SW480 (cell line): ENCODE results near the gene NR5A2.

Experiments used
- DNase-seq: peaks from one replicate; pipeline ENCODE4 v3.0.0-alpha.2; 2016; ENCODE audit warnings: low spot score

The NR5A2 gene

DNA sequence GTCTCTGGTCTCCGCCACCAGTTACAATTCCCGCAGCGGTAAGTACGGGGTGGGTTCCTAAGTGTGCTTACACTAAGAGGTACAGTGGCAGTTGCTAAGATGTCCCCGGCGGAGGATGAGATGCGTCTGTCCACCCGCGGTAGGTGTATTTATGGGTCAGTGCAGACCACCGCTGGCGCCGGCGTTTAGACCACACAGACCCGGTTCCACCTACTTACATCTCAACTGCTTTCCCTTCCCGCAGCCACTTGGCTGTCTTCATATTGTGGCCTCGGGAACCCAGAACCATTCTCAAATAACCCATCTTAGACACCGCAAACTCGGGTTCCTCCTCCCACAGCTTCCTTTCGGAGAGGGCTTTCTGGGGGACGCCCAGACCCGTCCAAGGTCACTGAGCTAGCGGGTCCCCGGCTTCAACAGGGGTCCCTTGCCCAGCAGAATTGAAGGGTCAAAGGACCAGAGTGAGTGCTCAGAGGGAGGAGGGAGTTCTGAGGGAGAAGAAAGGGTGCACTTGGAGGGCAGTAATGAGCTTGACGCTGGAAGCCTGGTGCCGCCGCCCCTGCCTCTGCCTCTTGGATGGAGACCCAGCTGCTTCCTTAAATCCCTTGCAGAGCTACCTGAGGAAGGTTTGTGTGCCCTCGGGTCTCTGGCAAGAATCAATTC, 8.6 kb downstream of the NR5A2 start:
- DNase-seq = no peak

DNA sequence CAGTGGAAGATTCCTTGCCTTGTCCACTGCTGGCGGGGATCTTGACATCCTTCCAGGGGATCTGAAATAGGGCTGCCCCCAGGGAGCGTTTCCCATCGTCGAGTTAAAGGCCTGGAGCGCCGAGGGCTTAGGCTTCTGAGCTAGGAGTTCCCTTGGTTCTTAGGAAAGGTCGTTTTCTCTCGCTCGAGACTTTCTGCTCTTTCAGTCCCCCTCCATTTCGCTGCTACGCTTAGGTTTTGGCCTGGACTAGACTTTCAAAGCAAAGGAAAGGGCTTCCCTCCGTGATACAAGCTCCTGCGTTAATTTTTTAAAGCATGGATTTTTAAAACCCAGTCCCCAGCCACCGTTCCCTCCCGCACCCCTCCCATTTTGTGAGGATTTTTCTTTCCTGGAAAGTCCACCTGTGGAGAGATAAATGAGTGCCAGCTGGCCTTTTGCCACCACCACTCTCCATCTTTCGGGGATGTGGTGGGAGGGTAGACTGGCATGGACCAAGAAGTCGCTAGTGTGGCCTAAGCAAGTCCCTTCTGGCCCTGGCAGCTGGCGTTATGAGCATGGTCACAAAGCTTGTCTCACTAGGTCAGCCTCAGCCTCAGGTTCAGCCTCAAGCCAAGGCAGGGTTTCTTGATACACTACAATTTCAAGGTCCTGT, 9.2 kb downstream of the NR5A2 start:
- DNase-seq = no peak

DNA sequence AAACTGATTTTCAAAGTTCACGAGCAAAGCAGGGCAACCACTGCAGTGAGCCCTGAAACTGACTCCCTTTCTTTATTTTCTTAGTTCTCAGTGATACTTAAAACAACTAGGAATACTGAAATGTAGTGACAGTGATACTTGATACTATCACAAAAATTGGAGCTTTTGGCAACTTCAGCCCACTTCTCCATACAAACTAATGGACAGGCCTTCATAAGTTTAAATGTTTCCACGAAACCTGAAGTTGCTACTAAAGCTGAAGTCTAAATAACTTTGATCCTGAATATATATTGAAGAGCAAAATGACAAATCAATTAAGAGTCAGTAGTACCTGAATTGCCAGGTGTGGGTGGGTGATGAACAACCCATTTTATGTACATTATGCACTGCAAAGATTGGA, 10.0 kb downstream of the NR5A2 start:
- DNase-seq = no peak

DNA sequence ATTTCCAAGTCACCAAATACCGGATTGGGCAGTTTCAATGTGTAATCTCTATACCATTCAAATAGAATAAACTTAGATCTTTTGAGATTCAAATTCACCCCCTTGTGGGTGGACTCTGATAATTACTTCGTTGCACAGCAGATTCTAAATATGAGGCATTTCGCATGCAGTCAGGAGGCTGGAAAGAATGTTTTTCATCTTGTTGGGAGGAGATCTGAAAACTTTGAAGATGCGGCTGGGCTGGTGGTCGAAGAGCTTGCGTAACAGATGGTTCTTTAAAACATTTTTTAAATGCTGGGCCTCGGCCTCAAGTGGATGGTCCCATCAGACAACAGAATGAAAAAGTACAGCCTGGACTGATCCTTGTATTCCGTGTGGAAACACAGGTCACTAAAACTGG, 10.4 kb downstream of the NR5A2 start:
- DNase-seq = no peak

DNA sequence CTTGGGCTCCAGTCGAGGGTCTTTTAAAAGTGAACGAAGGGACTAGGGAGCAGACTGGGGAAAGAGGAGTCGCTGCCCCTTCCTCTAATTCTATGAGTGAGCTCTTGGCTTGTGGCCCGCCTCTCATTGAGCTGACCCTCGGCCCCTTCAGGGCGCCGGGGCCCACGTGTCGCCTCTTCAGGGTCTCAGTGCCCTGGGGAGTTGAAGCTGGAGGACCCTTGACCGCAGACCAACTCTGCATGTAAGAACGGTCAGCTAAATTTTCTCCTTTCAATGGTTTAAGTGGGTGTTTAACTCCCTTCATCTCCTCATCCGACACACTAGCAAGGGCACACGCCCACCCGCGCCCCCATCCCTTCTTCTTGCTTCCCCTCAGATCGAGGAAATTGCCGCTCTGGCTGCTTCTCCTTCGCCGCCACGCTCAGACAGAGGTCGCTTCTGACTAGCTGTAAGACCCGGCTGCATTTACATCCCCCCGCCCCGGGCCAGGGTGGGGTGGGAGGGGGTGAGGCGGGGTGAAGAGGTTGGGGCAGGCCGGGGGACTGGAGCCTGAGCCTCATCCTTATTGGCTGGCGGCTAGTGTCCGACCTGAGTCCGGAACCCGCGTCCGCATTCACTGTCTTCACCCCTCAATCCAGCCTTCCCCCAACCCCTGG, 10.9 kb downstream of the NR5A2 start:
- no peak for DNase-seq

DNA sequence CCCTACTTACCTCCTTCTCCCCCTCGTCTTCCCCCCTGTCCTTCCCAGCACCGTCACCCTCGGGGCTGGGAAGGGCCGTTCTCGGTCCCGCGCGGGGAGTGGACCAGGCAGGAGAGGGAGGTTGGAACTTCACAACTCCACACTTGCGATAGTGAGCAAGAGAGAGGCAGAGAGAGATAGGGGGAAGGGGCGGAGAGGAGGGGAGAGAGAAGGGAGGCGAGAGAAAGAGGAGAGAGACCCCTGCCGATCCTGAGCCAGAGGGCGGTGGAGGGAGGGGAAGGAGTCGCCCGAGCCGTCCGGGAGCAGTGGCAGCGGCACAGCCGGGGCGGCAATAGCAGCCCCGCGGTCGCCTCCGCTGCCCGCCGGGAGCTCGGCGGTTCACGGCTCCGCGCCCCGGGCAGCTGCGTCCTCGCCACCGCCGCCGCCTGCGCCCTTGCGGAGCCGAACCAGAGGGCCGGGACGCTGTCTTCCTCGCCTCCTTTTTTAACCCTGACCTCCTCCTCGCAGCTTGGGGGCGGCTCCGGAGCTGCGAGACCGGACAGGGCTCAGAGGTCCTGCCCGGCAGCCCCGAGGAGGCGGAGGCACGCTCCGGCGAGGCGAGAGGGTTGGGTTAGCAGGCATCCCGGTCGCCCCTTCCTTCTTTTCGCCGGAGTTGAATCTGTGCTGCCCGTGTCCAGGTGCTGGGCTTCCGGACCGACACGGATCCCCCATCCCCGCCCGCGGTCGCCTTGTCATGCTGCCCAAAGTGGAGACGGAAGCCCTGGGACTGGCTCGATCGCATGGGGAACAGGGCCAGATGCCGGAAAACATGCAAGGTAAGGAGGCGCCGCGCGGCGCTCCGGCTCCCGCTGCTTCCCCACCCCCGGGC, 11.7 kb downstream of the NR5A2 start:
- DNase-seq = peak; percentile 41

DNA sequence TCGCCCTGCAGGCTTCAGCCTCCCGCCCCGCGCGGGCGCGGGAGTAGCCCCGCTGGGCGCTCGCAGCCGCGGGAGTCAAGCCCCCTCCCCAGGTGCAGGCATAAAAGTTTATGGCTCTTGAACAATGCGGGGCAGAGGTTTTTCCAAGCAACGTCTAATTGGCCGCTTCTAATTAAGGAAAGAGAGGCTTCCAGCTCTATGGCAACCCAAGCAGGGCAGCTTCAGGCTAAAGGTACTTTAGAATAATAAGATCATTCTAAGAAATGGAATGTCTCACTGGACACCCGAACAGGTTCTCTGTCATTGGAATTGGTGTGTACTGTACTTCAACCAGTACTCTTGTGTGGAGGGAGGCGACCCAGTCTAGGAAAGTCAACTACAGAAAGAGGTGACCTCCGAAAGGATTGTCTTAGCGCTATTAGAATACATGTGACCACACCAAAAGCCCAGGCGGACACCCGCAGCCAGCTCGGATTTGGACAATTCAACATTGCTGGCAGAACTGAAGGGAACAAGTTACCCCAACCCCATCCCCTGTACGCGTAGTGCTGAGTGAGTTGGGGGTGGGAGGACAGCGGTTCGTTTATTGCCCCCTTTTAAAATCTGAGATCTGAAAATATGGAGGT, 12.5 kb downstream of the NR5A2 start:
- DNase-seq = peak; percentile 18

DNA sequence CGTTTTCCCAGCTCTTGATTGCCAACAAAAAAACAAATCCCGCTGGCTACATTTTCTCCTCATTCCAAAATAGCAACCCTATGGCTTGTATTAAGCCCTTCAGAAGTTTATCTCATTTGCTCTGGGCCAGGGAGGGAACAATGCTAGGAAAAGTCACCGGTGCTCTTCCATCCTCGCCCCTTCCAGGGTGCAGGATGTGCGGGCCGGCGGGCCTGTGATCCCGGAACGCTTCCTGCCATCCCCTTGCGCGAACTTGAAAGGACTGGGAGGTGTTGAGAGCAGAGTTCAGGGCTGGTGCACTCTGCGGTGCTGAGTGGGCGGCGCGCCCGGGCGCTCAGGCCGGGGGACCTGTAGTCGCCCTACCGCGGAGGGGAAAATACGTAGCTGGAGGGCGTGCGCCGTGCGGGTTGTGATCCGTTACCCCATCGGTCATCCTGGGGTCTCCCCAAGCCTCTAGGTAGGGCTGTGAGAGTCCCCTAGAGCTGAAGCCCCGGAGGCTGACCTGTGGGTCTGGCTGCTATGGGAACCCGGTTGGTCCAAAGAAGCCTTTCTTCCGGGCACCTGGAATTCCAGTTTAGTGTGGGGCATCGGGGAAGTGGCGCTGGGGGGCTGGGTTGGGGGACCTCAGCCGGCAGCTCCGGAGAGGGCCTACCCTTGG, 13.1 kb downstream of the NR5A2 start:
- peak; percentile 59 for DNase-seq

DNA sequence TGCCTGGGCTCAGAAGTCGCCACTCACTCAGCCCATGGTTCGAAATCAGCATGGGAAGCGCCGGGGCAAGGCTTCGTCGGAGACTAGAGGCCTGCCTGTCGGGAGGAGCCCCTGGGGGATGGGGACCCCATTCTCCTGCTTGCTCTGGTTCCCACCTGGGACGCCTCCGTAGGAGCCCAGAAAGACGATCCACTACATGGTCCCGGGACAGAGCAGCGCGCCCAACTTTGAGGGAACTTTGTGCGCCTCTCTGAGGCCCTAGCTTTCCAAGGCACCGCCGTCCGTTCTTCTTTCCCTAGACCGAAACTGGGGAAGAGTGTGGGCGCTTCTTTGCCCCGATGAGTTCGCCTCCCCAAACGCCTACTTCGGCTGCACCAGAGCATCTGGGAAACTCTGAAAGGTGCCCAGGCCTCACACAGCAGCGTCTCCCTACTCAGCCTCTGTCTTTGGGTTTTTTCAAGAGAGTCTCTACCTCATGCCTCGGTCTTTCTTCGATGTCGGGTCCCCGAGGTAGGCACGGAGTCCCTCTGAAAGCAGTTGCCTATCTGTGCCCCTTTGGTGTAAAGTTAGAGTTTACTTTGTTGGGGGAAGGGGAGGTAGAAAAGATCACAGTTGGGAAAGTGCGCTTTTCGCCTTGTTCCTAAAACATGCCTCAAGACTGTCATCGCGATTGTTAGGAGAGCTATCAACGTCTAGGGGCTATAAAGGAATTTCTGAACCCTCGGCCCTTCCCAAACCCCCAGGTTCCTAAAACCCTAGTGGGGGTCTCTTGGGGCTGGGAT, 14.0 kb downstream of the NR5A2 start:
- DNase-seq = no peak

DNA sequence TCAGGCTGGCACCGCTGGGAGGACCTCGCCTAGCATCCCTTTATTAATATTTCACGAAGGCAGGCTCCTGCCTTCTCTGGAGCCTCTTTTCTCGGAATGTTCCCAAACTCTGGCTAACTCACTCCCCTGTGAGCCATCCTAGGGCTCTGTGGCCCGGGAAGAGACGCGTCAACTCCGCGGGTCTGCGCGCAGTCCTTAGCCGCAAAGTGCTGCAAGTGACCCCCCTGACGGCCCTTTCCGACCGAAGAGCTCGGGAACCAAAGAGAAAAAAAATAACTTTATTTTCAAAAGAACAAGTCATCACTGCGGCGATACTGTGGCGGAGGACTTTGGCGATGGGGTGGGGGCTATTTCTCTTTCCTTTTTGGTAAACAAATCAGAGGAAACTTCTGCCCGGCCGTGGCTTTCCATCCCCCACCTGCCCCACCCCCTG, 14.6 kb downstream of the NR5A2 start:
- no peak for DNase-seq

DNA sequence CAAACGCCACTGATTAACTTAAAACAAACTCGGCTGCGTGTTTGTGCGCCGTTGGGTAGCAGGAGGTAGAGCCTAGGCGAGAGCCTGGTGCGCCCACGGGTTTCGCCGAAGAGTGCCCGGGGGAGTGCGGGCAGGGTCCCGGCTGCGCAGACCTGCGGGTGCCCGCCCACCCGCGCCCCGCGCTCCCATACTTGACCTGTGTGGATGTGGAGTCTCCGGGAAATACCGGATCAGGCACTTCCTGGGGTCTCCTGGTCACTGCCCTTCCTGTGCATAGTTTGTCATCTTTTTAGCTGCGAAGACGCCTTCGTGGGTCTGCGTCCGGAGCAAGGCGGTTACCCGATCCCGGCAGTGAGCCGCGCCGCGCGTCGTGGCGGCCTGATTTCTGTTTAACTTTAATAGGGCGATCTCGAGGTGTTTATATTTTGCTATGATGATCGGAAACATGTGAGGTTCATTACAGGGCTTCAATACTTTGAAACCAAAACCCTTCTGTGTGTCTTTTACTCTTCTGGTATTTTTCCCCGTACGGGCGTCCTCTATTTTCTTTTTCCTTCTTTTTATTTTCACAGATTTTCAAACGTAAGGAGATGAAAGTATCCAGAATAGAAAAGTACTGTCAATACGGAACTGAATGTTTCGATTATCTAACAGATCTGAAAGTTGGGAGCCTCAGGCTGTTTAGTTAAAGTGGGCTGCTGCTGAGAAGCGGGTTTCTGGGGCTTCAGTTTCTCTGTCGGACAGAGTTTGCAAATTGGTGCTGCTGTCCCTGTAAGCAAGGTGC, 15.2 kb downstream of the NR5A2 start:
- DNase-seq = no peak

DNA sequence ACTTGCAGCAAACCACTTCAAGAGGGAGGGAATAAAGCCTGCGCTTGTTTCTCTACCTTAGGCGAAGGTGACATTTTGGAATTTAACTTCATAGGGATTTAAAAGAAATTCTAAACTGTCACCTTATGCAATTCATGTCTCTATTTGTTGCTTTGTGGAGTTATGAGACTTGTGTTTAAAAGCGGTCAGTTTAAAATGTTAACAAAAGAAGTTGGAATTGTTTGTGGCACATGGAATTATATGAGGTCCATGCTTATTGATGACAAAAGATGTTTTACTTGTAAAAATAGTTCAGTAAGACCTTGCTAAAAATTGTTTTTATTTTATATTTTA, 15.8 kb downstream of the NR5A2 start:
- peak; percentile 21 for DNase-seq

DNA sequence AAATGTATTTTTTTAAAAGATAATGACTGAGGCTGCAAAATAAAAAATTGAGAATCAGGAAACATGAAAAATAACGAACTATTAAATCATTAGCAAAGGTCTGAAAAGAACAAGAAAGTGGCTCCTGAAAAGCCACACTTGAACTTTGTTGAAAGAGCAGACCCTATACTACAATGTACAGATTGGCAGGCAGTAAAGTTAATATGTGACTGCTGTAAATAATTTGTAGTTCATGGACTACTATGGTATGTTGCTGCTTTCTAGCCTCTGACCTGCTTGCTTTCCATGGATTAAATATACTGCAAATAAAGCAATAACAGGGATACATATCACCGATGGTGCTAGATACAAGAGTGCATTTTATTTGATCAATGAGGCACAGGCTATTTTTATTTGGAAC, 18.6 kb downstream of the NR5A2 start:
- no peak for DNase-seq

DNA sequence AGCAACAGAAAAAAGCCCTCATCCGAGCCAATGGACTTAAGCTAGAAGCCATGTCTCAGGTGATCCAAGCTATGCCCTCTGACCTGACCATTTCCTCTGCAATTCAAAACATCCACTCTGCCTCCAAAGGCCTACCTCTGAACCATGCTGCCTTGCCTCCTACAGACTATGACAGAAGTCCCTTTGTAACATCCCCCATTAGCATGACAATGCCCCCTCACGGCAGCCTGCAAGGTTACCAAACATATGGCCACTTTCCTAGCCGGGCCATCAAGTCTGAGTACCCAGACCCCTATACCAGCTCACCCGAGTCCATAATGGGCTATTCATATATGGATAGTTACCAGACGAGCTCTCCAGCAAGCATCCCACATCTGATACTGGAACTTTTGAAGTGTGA, 20.7 kb downstream of the NR5A2 start:
- no peak for DNase-seq

DNA sequence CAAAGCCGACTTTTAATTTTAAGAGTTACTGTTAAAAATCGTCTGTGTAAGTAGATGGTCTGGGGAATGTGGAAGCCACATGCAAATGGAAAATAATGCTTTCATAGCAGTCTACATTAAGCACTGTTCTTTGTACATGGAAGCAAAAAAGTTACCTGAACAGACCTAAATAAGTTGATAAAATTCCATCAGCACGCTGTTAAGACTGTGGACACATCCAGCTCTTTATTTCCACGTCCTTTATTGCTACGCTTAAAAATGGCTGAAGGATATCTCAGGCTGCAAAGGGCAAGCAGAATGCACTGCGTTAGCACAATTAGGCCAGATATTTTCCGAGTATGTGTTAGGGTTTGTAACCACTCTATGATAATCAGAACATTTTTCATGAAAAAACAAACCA, 22.3 kb downstream of the NR5A2 start:
- no peak for DNase-seq

DNA sequence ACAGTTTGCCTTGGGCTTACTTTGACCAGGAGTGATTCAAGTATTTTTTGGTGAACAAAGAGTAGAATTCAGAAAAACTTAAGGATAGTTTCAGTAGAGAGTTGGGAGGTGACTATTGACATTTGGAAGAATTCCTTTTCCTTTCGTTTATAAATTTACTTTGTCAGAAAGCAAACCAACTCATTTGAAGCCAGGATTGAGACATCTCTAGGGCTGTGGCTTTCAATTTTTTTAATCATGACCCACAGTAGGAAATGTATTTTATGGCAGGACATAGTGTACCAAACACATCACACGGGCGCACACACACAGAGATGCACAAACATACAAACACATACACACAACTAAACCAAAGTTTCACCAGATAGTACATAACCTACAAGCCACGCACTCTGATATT, 24.1 kb downstream of the NR5A2 start:
- DNase-seq = no peak

DNA sequence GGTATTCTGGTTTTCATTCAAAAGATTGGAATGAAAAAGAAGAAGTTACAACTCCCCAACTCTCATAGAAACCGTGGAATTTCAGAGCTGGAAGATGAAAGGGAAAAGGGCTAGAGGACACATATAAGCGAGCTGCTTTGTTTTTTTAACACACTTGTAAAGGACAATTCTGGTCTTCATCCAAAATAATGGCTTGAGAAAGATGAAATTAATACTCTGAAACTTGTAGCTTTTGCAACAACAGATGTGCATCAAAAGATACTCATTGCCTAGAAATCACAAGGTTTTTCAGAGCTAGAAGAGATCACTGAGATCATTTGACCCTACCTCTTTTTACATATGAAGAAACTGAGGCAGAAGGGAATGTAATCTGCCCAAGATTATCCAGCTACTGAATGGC, 25.6 kb downstream of the NR5A2 start:
- no peak for DNase-seq

DNA sequence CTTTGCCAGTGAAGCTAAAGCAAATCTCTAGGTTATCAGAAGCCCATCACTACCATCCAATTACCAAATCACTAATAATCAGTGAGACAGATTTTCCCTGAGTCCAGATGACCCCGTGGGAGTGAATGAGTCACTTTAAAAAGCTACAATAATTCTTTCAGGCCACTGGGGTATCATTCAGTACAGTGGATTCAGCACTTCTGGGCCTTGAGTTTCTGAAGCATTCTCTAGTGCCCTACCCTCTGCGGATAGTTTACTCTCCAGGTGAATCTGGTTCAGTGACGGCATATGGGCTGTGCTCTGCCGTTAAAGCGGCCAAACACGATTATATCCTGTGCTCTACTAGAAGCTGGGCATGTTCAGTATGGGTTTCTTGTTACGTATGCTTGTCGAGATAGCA, 26.1 kb downstream of the NR5A2 start:
- no peak for DNase-seq

DNA sequence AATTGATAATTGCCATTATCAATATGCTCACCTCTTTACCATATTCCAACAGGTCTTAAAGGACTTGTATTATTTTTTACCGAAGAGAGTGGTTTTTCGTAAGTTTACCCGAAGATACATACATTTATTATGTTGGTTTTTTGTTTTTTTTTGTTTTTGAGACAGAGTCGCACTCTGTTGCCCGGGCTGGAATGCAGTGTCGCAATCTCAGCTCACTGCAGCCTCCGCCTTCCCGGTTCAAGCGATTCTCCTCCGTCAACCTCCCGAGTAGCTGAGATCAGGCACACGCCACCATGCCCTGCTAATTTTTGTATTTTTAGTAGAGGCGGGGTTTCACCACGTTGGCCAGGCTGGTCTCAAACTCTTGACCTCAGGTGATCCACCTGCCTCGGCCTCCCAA, 30.8 kb downstream of the NR5A2 start:
- DNase-seq = no peak

DNA sequence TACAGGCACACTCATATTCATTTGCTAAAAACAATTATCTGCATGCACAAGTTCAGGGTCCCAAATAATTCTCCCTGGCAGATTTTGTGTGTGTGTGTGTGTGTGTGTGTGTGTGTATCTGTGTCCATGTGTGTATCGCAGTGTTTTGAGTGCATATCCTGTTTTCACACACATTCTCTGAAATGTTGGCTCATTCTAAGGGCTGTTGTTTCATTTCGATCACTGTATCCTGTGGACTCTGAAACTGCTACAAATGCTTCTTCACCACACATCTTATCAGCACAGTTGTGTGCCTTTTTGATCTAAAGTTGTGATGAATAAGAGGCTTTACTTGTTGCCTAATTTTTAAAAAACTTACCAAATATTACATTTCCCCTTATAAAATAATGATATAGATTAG, 34.6 kb downstream of the NR5A2 start:
- DNase-seq = no peak
